ENCODE results near the gene DCBLD1.

DCBLD1 gene

GRCh38 chr6:117472667-117473066 is 9.8 kb upstream of the DCBLD1 start:
- Histone ChIP-seq H2BK12ac (ENCODE audit: low read length) (no peak overlapping the region), H3K14ac (ENCODE audit: low read length) (no peak overlapping the region), H3K18ac (ENCODE audit: low read length) (no peak overlapping the region), H3K79me1 (ENCODE audit: low read length) (peaks cover 2% of the 10 kb centered on the region), H3K4me2 (ENCODE audit: low read length) (no peak overlapping the region), H4K8ac (ENCODE audit: low read depth, low read length) (no peak overlapping the region), H2AFZ (ENCODE audit: insufficient read depth, low read length, poor library complexity) (no peak overlapping the region), H3K4ac (ENCODE audit: low read depth, low read length) (no peak overlapping the region), H3K27me3 (ENCODE audit: insufficient read depth, low read length) (no peaks in the 10 kb centered on the region), H2AK5ac (ENCODE audit: low read length) (no peak overlapping the region), H4K91ac (ENCODE audit: low read depth, low read length) (no peak overlapping the region), H3K4me1 (ENCODE audit: control insufficient read depth in 1 of 2, insufficient read depth in 2 of 2, low read length in 2 of 2) (peaks cover 0 to 3% of the 10 kb centered on the region in 2 experiments), H3K79me2 (ENCODE audit: control insufficient read depth, insufficient read depth, low read length, poor library complexity) (no peaks in the 10 kb centered on the region), H2BK5ac (ENCODE audit: low read depth, low read length, poor library complexity) (no peak overlapping the region), H2BK120ac (ENCODE audit: insufficient read depth, low read length, poor library complexity) (no peak overlapping the region), H3K23ac (ENCODE audit: low read length) (no peak overlapping the region), H3K27ac (ENCODE audit: low read depth, low read length) (no peak overlapping the region), H3K9ac (ENCODE audit: low read length) (no peak overlapping the region), H3K36me3 (ENCODE audit: control insufficient read depth in 1 of 2, insufficient read depth in 2 of 2, low read length in 2 of 2) (no peaks in the 10 kb centered on the region), H3K4me3 (ENCODE audit: low read depth, low read length) (no peak overlapping the region), H3K9me3 (ENCODE audit: insufficient read depth, low read depth, low read length) (no peaks in the 10 kb centered on the region), H4K12ac (ENCODE audit: low read depth, low read length) (no peak overlapping the region)
- DNase-seq, result no peak
- WGBS (ENCODE audit: extremely low coverage, insufficient coverage, insufficient read length), result no CpG with 5 or more reads among the region's 3 CpGs

GRCh38 chr6:117473401-117473800 is 9.1 kb upstream of the DCBLD1 start:
- Histone ChIP-seq H3K27ac (ENCODE audit: low read depth, low read length) (no peak overlapping the region), H2BK12ac (ENCODE audit: low read length) (no peak overlapping the region), H2AFZ (ENCODE audit: insufficient read depth, low read length, poor library complexity) (no peak overlapping the region), H3K23ac (ENCODE audit: low read length) (no peak overlapping the region), H3K4ac (ENCODE audit: low read depth, low read length) (no peak overlapping the region), H2BK120ac (ENCODE audit: insufficient read depth, low read length, poor library complexity) (no peak overlapping the region), H3K79me2 (ENCODE audit: control insufficient read depth, insufficient read depth, low read length, poor library complexity) (no peaks in the 10 kb centered on the region), H3K4me2 (ENCODE audit: low read length) (no peak overlapping the region), H3K4me1 (ENCODE audit: control insufficient read depth in 1 of 2, insufficient read depth in 2 of 2, low read length in 2 of 2) (no peaks in the 10 kb centered on the region), H4K8ac (ENCODE audit: low read depth, low read length) (no peak overlapping the region), H3K27me3 (ENCODE audit: insufficient read depth, low read length) (no peaks in the 10 kb centered on the region), H2AK5ac (ENCODE audit: low read length) (no peak overlapping the region), H3K14ac (ENCODE audit: low read length) (no peak overlapping the region), H3K9ac (ENCODE audit: low read length) (no peak overlapping the region), H3K36me3 (ENCODE audit: control insufficient read depth in 1 of 2, insufficient read depth in 2 of 2, low read length in 2 of 2) (no peaks in the 10 kb centered on the region), H3K9me3 (ENCODE audit: insufficient read depth, low read depth, low read length) (no peaks in the 10 kb centered on the region), H3K18ac (ENCODE audit: low read length) (no peak overlapping the region), H3K4me3 (ENCODE audit: low read depth, low read length) (no peak overlapping the region), H3K79me1 (ENCODE audit: low read length) (no peaks in the 10 kb centered on the region), H2BK5ac (ENCODE audit: low read depth, low read length, poor library complexity) (no peak overlapping the region), H4K12ac (ENCODE audit: low read depth, low read length) (no peak overlapping the region), H4K91ac (ENCODE audit: low read depth, low read length) (no peak overlapping the region)
- no CpG with 5 or more reads among the region's 1 CpG for WGBS (ENCODE audit: extremely low coverage, insufficient coverage, insufficient read length)
- DNase-seq, result no peak

GRCh38 chr6:117477988-117478852 is 4.3 kb upstream of the DCBLD1 start:
- H4K8ac ChIP-seq (ENCODE audit: low read depth, low read length), result no peak overlapping the region
- H3K14ac ChIP-seq (ENCODE audit: low read length), result no peak overlapping the region
- no peak for DNase-seq
- no peak overlapping the region for H4K12ac ChIP-seq (ENCODE audit: low read depth, low read length)
- H2BK12ac ChIP-seq (ENCODE audit: low read length), result no peak overlapping the region
- no peaks in the 10 kb centered on the region for H3K36me3 ChIP-seq (ENCODE audit: control insufficient read depth in 1 of 2, insufficient read depth in 2 of 2, low read length in 2 of 2)
- peak overlapping the region; percentile 2 for H2BK120ac ChIP-seq (ENCODE audit: insufficient read depth, low read length, poor library complexity)
- H3K79me2 ChIP-seq (ENCODE audit: control insufficient read depth, insufficient read depth, low read length, poor library complexity), result peaks cover 4% of the 10 kb centered on the region
- no CpG with 5 or more reads among the region's 4 CpGs for WGBS (ENCODE audit: extremely low coverage, insufficient coverage, insufficient read length)
- H3K27ac ChIP-seq (ENCODE audit: low read depth, low read length), result no peak overlapping the region
- H3K18ac ChIP-seq (ENCODE audit: low read length), result no peak overlapping the region
- no peak overlapping the region for H2AFZ ChIP-seq (ENCODE audit: insufficient read depth, low read length, poor library complexity)
- no peak overlapping the region for H2AK5ac ChIP-seq (ENCODE audit: low read length)
- no peak overlapping the region for H2BK5ac ChIP-seq (ENCODE audit: low read depth, low read length, poor library complexity)
- no peaks in the 10 kb centered on the region for H3K9me3 ChIP-seq (ENCODE audit: insufficient read depth, low read depth, low read length)
- H3K23ac ChIP-seq (ENCODE audit: low read length), result no peak overlapping the region
- no peak overlapping the region for H3K4ac ChIP-seq (ENCODE audit: low read depth, low read length)
- H4K91ac ChIP-seq (ENCODE audit: low read depth, low read length), result no peak overlapping the region
- peaks cover 0 to 11% of the 10 kb centered on the region in 2 experiments for H3K4me1 ChIP-seq (ENCODE audit: control insufficient read depth in 1 of 2, insufficient read depth in 2 of 2, low read length in 2 of 2)
- H3K79me1 ChIP-seq (ENCODE audit: low read length), result peaks cover 15% of the 10 kb centered on the region
- H3K27me3 ChIP-seq (ENCODE audit: insufficient read depth, low read length), result no peaks in the 10 kb centered on the region
- no peak overlapping the region for H3K9ac ChIP-seq (ENCODE audit: low read length)
- H3K4me2 ChIP-seq (ENCODE audit: low read length), result no peak overlapping the region
- no peak overlapping the region for H3K4me3 ChIP-seq (ENCODE audit: low read depth, low read length)

GRCh38 chr6:117478853-117479231 is 3.6 kb upstream of the DCBLD1 start:
- peaks cover 0 to 11% of the 10 kb centered on the region in 2 experiments for H3K4me1 ChIP-seq (ENCODE audit: control insufficient read depth in 1 of 2, insufficient read depth in 2 of 2, low read length in 2 of 2)
- peak overlapping the region; percentile 1 for H2BK12ac ChIP-seq (ENCODE audit: low read length)
- H3K4ac ChIP-seq (ENCODE audit: low read depth, low read length), result no peak overlapping the region
- no peaks in the 10 kb centered on the region for H3K9me3 ChIP-seq (ENCODE audit: insufficient read depth, low read depth, low read length)
- H2BK5ac ChIP-seq (ENCODE audit: low read depth, low read length, poor library complexity), result no peak overlapping the region
- H3K79me1 ChIP-seq (ENCODE audit: low read length), result peaks cover 21% of the 10 kb centered on the region
- peaks cover 4% of the 10 kb centered on the region for H3K79me2 ChIP-seq (ENCODE audit: control insufficient read depth, insufficient read depth, low read length, poor library complexity)
- WGBS (ENCODE audit: extremely low coverage, insufficient coverage, insufficient read length), result no CpG with 5 or more reads among the region's 6 CpGs
- H3K4me3 ChIP-seq (ENCODE audit: low read depth, low read length), result no peak overlapping the region
- no peak overlapping the region for H3K9ac ChIP-seq (ENCODE audit: low read length)
- peak overlapping the region; percentile 2 for H2BK120ac ChIP-seq (ENCODE audit: insufficient read depth, low read length, poor library complexity)
- no peak for DNase-seq
- no peak overlapping the region for H3K14ac ChIP-seq (ENCODE audit: low read length)
- H3K36me3 ChIP-seq (ENCODE audit: control insufficient read depth in 1 of 2, insufficient read depth in 2 of 2, low read length in 2 of 2), result no peaks in the 10 kb centered on the region
- no peak overlapping the region for H3K4me2 ChIP-seq (ENCODE audit: low read length)
- no peaks in the 10 kb centered on the region for H3K27me3 ChIP-seq (ENCODE audit: insufficient read depth, low read length)
- H3K23ac ChIP-seq (ENCODE audit: low read length), result no peak overlapping the region
- H4K91ac ChIP-seq (ENCODE audit: low read depth, low read length), result no peak overlapping the region
- H4K8ac ChIP-seq (ENCODE audit: low read depth, low read length), result no peak overlapping the region
- H2AFZ ChIP-seq (ENCODE audit: insufficient read depth, low read length, poor library complexity), result no peak overlapping the region
- no peak overlapping the region for H3K27ac ChIP-seq (ENCODE audit: low read depth, low read length)
- no peak overlapping the region for H2AK5ac ChIP-seq (ENCODE audit: low read length)
- H3K18ac ChIP-seq (ENCODE audit: low read length), result no peak overlapping the region
- H4K12ac ChIP-seq (ENCODE audit: low read depth, low read length), result no peak overlapping the region
